Measurements from ENCODE around the gene AHCYL2. TPM values are rescaled to one million over a fixed set of nuclear protein-coding genes. Genes with fewer than 3 reads are reported as not detected.

The AHCYL2 gene
- total RNA-seq, 6 experiments from 2014 or later, result 6.8 to 12.4 (median 8.8) TPM

GRCh38 chr7:129193892-129194291 is 30.9 kb upstream of the AHCYL2 start:
- H3K4me1 Mint-ChIP-seq (ENCODE audit: low read depth), result no peaks in the 10 kb centered on the region
- no peak overlapping the region for H3K27ac Mint-ChIP-seq
- H3K9me3 Mint-ChIP-seq, result no peaks in the 10 kb centered on the region
- TF ChIP-seq CTCF (IDR thresholded peaks at IDR 0.05), result no peak
- peaks cover 32% of the 10 kb centered on the region for H3K27me3 Mint-ChIP-seq (ENCODE audit: insufficient read depth)
- no peak for DNase-seq
- H3K4me3 Mint-ChIP-seq, result no peak overlapping the region
- no peaks in the 10 kb centered on the region for H3K36me3 Mint-ChIP-seq (ENCODE audit: low read depth)

GRCh38 chr7:129197771-129198170 is 27.1 kb upstream of the AHCYL2 start:
- Mint-ChIP-seq H3K9me3 (no peaks in the 10 kb centered on the region), H3K36me3 (ENCODE audit: low read depth) (no peaks in the 10 kb centered on the region), H3K27me3 (ENCODE audit: insufficient read depth) (peaks cover 15% of the 10 kb centered on the region), H3K27ac (no peak overlapping the region), H3K4me3 (no peak overlapping the region), H3K4me1 (ENCODE audit: low read depth) (no peaks in the 10 kb centered on the region)
- no peak for TF ChIP-seq CTCF (IDR thresholded peaks at IDR 0.05)
- no peak for DNase-seq

GRCh38 chr7:129199406-129199805 is 25.4 kb upstream of the AHCYL2 start:
- peaks cover 24% of the 10 kb centered on the region for H3K27me3 Mint-ChIP-seq (ENCODE audit: insufficient read depth)
- no peaks in the 10 kb centered on the region for H3K9me3 Mint-ChIP-seq
- no peak overlapping the region for H3K27ac Mint-ChIP-seq
- DNase-seq, result no peak
- TF ChIP-seq CTCF (IDR thresholded peaks at IDR 0.05), result no peak
- H3K4me1 Mint-ChIP-seq (ENCODE audit: low read depth), result no peaks in the 10 kb centered on the region
- H3K4me3 Mint-ChIP-seq, result no peak overlapping the region
- H3K36me3 Mint-ChIP-seq (ENCODE audit: low read depth), result no peaks in the 10 kb centered on the region

- Mint-ChIP-seq H3K27ac (no peak overlapping the region), H3K4me3 (no peak overlapping the region), H3K4me1 (ENCODE audit: low read depth) (no peaks in the 10 kb centered on the region), H3K36me3 (ENCODE audit: low read depth) (no peaks in the 10 kb centered on the region), H3K9me3 (no peaks in the 10 kb centered on the region), H3K27me3 (ENCODE audit: insufficient read depth) (peaks cover 30% of the 10 kb centered on the region)
- TF ChIP-seq CTCF (IDR thresholded peaks at IDR 0.05), result no peak
- DNase-seq, result no peak
These were observed 22.6 kb upstream of the AHCYL2 start for GRCh38 chr7:129202058-129202777.

- Mint-ChIP-seq H3K27ac (no peak overlapping the region), H3K9me3 (no peaks in the 10 kb centered on the region), H3K4me1 (ENCODE audit: low read depth) (no peaks in the 10 kb centered on the region), H3K36me3 (ENCODE audit: low read depth) (no peaks in the 10 kb centered on the region), H3K4me3 (no peak overlapping the region), H3K27me3 (ENCODE audit: insufficient read depth) (peaks cover 40% of the 10 kb centered on the region)
- no peak for TF ChIP-seq CTCF (IDR thresholded peaks at IDR 0.05)
- no peak for DNase-seq
These were observed 21.6 kb upstream of the AHCYL2 start for GRCh38 chr7:129203050-129203741.
